Right lobe of liver (tissue), 6 donors: ENCODE measurements around the gene CYP2C8. TPM values are rescaled to one million over a fixed set of nuclear protein-coding genes. Genes with fewer than 3 reads are reported as not detected.

Experiments
- ATAC-seq, 4 donors: fragments of 200-7000 bp; cut with Tn5 transposase; one replicate each; pipeline ENCODE4 v1.9.1; 2020; ENCODE audit warnings: mild to moderate bottlenecking in 4 of 4, moderate library complexity in 4 of 4
- DNase-seq, 3 donors: peaks; one replicate each; pipeline ENCODE4 v3.0.0-alpha.2; 2020
- H3K27ac ChIP-seq, 3 donors: fragments of 200-600 bp; one replicate each; pipeline ENCODE4 v1.8.0; 2022
- H3K27me3 ChIP-seq, 2 donors: fragments of 200-600 bp; one replicate each; pipeline ENCODE4 v1.8.0; 2022
- H3K36me3 ChIP-seq, 4 donors: fragments of 200-600 bp; sonication (generic) in 1 of 4; one replicate each; pipeline versions ENCODE4 v1.5.1 to v1.8.0; 2017 to 2022; ENCODE audit warnings: control low read depth in 1 of 4
- H3K4me1 ChIP-seq, 4 donors: fragments of 200-600 bp; sonication (generic) in 1 of 4; one replicate each; pipeline versions ENCODE4 v1.5.1 to v1.8.0; 2017 to 2022; ENCODE audit warnings: control low read depth in 1 of 4
- H3K4me3 ChIP-seq, 3 donors: fragments of 200-600 bp; one replicate each; pipeline ENCODE4 v1.8.0; 2022
- H3K9me3 ChIP-seq, 4 donors: fragments of 200-600 bp; sonication (generic) in 1 of 4; one replicate each; pipeline versions ENCODE4 v1.5.1 to v1.8.0; 2017 to 2022; ENCODE audit warnings: control low read depth in 1 of 4
- POLR2A ChIP-seq: fragments of 450-650 bp; IDR thresholded peaks from one replicate; pipeline ENCODE4 v1.6.1; 2017; ENCODE audit warnings: antibody characterized with exemption, mild to moderate bottlenecking
- WGBS: methylation state at CpG from one replicate; pipeline ENCODE4 v1.1.6; 2018; ENCODE audit warnings: low coverage, low lambda C conversion rate; ENCODE audit not compliant: insufficient coverage; ENCODE audit errors: missing lambda C conversion rate; 5-methylcytosine and 5-hydroxymethylcytosine counted together
- intact Hi-C, 2 donors: fragments of 100-400 bp; cut with DNase I; formaldehyde crosslinking; loops; one replicate each; pipeline versions ENCODE4 v1.11.2 to v1.14.1; 2022
- total RNA-seq, 6 experiments: library from RNA; depleted of rRNA in 2 of 6; stranded (reverse); fragments of >200 nt in 2 of 6; fragmentation: NEBNext Ultra II Directional in 3 of 6; extraction: Animal tissue kit (Norgen Biotek cat#: 25700) in 3 of 6; gene quantifications; one replicate each; pipeline versions ENCODE4 v1.1.0 to v1.2.4, GENCODE V29; 2016 to 2023
- TF ChIP-seq, protein P1 (sequence below), 4 donors: fragments of 200-600 bp in 3 of 4; fragments of 450-650 bp in 1 of 4; IDR thresholded peaks; one replicate each; pipeline versions ENCODE4 v1.5.1 to v1.8.0; 2016 to 2022; ENCODE audit warnings: antibody characterized with exemption in 4 of 4, mild to moderate bottlenecking in 2 of 4
- donor health status: DM: no; HTN: yes; CAD: no.
- donor health status: DM: no; HTN: no; CAD: no.
- donor health status: DM: no; HTN: no; CAD: no.
- donor health status: DM: no; HTN: yes; CAD: no.
- donor health status: DM: no; HTN: yes; CAD: no.

CYP2C8 gene
- total RNA-seq, 6 experiments from 2014 or later = 176 to 3,507 (median 1,131) TPM

- Histone ChIP-seq H3K4me1 (no peaks in the 10 kb centered on the region), H3K9me3 (no peaks in the 10 kb centered on the region), H3K36me3 (peaks cover 0 to 2% (median under 1%) of the 10 kb centered on the region in 4 donors), H3K27me3 (no peaks in the 10 kb centered on the region), H3K27ac (no peak overlapping the region), H3K4me3 (no peak overlapping the region)
- ATAC-seq (no peak), DNase-seq (no peak)
- TF ChIP-seq POLR2A = no peak
- TF ChIP-seq, protein P1, sequence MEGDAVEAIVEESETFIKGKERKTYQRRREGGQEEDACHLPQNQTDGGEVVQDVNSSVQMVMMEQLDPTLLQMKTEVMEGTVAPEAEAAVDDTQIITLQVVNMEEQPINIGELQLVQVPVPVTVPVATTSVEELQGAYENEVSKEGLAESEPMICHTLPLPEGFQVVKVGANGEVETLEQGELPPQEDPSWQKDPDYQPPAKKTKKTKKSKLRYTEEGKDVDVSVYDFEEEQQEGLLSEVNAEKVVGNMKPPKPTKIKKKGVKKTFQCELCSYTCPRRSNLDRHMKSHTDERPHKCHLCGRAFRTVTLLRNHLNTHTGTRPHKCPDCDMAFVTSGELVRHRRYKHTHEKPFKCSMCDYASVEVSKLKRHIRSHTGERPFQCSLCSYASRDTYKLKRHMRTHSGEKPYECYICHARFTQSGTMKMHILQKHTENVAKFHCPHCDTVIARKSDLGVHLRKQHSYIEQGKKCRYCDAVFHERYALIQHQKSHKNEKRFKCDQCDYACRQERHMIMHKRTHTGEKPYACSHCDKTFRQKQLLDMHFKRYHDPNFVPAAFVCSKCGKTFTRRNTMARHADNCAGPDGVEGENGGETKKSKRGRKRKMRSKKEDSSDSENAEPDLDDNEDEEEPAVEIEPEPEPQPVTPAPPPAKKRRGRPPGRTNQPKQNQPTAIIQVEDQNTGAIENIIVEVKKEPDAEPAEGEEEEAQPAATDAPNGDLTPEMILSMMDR (IDR thresholded peaks at IDR 0.05) = no peak
- intact Hi-C loops = no loop called here
These were observed 37.6 kb downstream of the CYP2C8 start for GRCh38 chr10:95031656-95032055.

- ATAC-seq (no peak), DNase-seq (no peak)
- intact Hi-C loops = no loop called here
- WGBS = no CpG with 5 or more reads among the region's 2 CpGs
- H3K27ac ChIP-seq = no peak overlapping the region
- H3K36me3 ChIP-seq = no peaks in the 10 kb centered on the region
- TF ChIP-seq POLR2A = no peak
- TF ChIP-seq, protein P1 (IDR thresholded peaks at IDR 0.05) = no peak
- H3K27me3 ChIP-seq = no peaks in the 10 kb centered on the region
- no peaks in the 10 kb centered on the region for H3K9me3 ChIP-seq
- no peak overlapping the region for H3K4me3 ChIP-seq
- H3K4me1 ChIP-seq = peaks cover 0 to 6% (median 0%) of the 10 kb centered on the region in 4 donors
These were observed 42.8 kb downstream of the CYP2C8 start for GRCh38 chr10:95026461-95026860.

- Histone ChIP-seq H3K27me3 (no peaks in the 10 kb centered on the region), H3K4me1 (no peaks in the 10 kb centered on the region), H3K27ac (no peak overlapping the region), H3K4me3 (no peak overlapping the region), H3K9me3 (no peaks in the 10 kb centered on the region), H3K36me3 (no peaks in the 10 kb centered on the region)
- intact Hi-C loops = no loop called here
- no peak for DNase-seq
- no peak for ATAC-seq
- TF ChIP-seq POLR2A = no peak
- TF ChIP-seq, protein P1 (IDR thresholded peaks at IDR 0.05) = no peak
- WGBS = 84% methylated on average over 4 of the region's 6 CpGs
These were observed 71.5 kb downstream of the CYP2C8 start for GRCh38 chr10:94997741-94998174.

DNA sequence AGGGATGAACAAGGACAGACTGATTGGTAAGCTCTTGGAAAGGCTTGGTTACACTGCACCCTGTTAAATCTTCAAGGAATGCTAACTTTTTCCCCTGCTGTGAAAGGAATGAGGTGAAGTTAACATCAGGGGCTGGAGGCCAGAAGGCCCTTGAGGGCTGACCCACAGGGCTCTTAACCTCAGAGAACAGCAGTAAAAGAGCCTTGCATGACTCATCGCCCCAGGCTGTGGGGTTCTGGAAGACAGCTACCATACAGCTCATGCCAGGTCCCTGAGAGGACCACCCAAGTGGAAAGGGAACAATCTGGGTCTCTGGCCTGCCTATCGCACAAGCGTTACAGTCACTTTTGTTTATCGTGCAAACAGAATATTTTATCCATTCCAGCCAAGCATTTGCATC is 76.5 kb downstream of the CYP2C8 start:
- Histone ChIP-seq H3K27ac (peak overlapping the region in 1 of 3 donors; percentile 62), H3K9me3 (no peaks in the 10 kb centered on the region), H3K27me3 (no peaks in the 10 kb centered on the region), H3K36me3 (peaks cover 0 to 14% (median 8%) of the 10 kb centered on the region in 4 donors), H3K4me3 (no peak overlapping the region), H3K4me1 (peaks cover 0 to 17% (median 0%) of the 10 kb centered on the region in 4 donors)
- TF ChIP-seq, protein P1 (IDR thresholded peaks at IDR 0.05) = no peak
- TF ChIP-seq POLR2A = no peak
- intact Hi-C loops = no loop called here
- ATAC-seq (peak in 1 of 4 donors; percentile 15), DNase-seq (no peak)
- 38% methylated on average over 4 of the region's 4 CpGs for WGBS
